T-helper 2 cell treated with Interferon-gamma antibody and Interleukin-4, amounts not matched to agents 5 μg/mL and 100 μg/mL, for 36 hours (primary cell): ENCODE measurements around the gene MS4A1.

Experiments used
- DNase-seq: peaks from one replicate; pipeline ENCODE4 v3.0.0; 2021; ENCODE audit warnings: low spot score
- H3K27ac Mint-ChIP-seq: one replicate; pipeline ENCODE4 v1.8.0; 2021; ENCODE audit warnings: mild to moderate bottlenecking, mixed read lengths
- H3K27me3 Mint-ChIP-seq: one replicate; pipeline ENCODE4 v1.8.0; 2021; ENCODE audit warnings: low read depth, mixed read lengths
- H3K36me3 Mint-ChIP-seq: one replicate; pipeline ENCODE4 v1.8.0; 2021; ENCODE audit warnings: low read depth, mixed read lengths
- H3K4me1 Mint-ChIP-seq: one replicate; pipeline ENCODE4 v1.8.0; 2021; ENCODE audit warnings: low read depth, mixed read lengths
- H3K4me3 Mint-ChIP-seq: one replicate; pipeline ENCODE4 v1.8.0; 2022; ENCODE audit warnings: mild to moderate bottlenecking, moderate library complexity, mixed read lengths
- H3K9me3 Mint-ChIP-seq: one replicate; pipeline ENCODE4 v1.8.0; 2021; ENCODE audit warnings: mixed read lengths

The MS4A1 gene

GRCh38 chr11:60513496-60514460, 58.1 kb downstream of the MS4A1 start:
- Mint-ChIP-seq H3K36me3 (no peaks in the 10 kb centered on the region), H3K4me1 (no peaks in the 10 kb centered on the region), H3K4me3 (no peak overlapping the region), H3K9me3 (no peaks in the 10 kb centered on the region), H3K27ac (no peak overlapping the region), H3K27me3 (peaks cover 4% of the 10 kb centered on the region)
- no peak for DNase-seq

GRCh38 chr11:60515144-60515855, 59.7 kb downstream of the MS4A1 start, which contains the start of gene MS4A13:
Gene MS4A13 (plus strand): TSS chr11:60515392. CDS start chr11:60518084, 2,692 bp downstream.
- Mint-ChIP-seq H3K4me3 (no peak within 1 kb of the TSS), H3K27me3 (peaks cover 4% of the 10 kb centered on the region), H3K36me3 (no peaks in the 10 kb centered on the region), H3K9me3 (no peaks in the 10 kb centered on the region), H3K4me1 (no peaks in the 10 kb centered on the region), H3K27ac (no peak within 1 kb of the TSS)
- DNase-seq: no peak
